Measurements from ENCODE around the gene CATSPERD.

GRCh38 chr19:5790559-5791520 lies 70.4 kb downstream of the CATSPERD start, which contains the start of gene DUS3L:
- TF ChIP-seq CTCF (IDR thresholded peaks at IDR 0.05) (no peak), POLR2A (IDR thresholded peaks at IDR 0.05) (peak; percentile 64), EP300 (IDR thresholded peaks at IDR 0.05) (peak; percentile 57)

Data from ovary (tissue), 3 donors.